HG03439 (cell line): Measurements from ENCODE around the gene MACROD2.
"Not testable (repeated sequence)": the region's sequence is repeated elsewhere in the genome, so short reads cannot be mapped to it uniquely, and the experiment has no call there.

ENCODE experiments used
- ATAC-seq: cut with Tn5 transposase; IDR thresholded peaks from one replicate; pipeline ENCODE4 v1.9.1; 2021; ENCODE audit warnings: mild to moderate bottlenecking, moderate library complexity; ENCODE audit not compliant: unreplicated experiment

MACROD2 gene

DNA sequence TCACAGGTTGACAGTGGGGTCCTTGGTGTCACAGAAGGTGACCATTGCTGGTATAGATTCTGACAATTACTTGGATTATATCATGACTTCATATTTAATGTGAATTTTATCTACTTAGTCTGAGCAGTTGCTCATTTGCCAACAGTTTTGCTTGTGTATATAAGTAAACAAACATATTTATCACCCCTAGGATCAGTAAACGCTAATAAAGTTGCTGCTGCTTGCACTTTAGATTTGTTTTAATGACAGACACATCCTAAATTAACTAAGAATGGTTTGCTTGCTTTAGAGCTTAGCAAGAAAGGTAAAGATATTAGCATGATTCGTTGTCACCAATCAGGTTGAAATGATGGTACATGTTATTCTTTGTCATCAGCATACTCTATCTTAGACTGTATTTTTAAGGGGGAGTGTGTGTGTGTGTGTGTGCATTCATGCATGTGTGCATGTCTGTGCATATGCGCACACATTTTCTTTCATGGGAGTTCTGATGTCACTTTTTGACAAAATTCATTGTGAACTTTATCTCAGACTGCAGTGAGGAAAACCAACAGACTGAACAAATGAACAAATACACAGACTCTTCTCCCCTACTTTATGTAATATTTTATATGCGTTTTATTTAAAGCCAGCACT, 1124.7 kb downstream of the MACROD2 start:
- ATAC-seq, result no peak

DNA sequence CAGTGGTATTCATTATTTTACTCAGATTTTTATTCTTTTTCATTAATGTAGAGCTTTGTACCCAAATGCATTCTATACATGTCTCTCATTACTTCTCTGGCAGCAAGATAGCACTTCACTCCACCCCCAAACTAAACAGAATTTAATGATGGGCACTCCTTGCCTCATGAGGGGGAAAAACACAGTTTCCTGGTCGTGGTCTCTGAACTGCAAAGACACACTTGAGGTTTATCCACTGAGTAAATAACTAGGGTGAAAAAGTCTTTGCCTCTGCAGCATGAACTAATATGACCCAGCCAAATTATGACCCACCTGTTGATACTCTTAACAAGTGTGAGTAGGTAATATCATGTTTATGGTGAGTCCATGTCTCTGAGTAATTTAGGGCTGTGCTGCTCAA, 1127.3 kb downstream of the MACROD2 start:
- ATAC-seq, result no peak

DNA sequence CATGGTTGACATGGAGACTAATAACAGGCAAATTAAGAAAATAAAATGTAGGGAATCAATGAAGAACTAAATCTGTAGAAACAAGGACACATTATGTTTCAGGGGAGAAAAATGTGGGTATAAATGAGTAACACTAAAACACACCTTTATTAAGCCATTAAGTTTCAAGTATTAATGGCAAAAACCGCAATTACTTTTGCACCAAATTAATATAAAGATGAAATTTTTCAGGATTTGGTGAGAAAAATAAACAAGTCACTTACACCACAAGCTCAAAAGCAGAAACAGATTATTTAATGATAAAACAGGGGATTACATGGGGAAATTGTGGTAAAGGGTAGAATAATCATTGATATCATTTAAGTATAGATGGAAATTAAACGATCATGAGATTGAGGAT, 1135.9 kb downstream of the MACROD2 start:
- ATAC-seq, result no peak

DNA sequence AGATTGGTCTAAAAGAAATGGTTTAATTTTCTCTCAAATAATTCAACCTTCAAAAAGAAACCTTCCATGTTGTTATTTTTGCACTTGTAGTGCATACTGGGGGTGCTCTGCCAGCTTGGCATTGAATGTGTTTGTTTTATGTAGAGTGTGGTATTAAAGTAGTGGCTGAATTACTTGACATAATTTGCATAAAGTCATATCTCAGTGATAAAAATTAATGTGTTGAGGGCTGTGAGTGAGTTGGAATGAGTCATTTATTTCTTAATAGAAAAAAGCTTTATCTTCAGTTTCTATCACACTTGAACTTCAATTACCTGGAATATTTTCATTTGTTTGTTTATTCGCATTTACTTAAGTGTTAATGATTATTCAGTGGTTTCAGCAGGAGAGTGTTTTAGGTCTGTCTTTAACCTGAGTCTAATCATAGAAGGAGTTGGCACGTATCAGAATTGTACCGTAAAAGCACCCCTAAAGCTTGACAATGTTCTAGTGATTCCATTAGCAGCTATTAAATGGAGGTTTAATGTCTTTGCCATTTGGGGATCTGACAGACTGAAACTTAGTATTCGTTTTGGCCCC, 1143.3 kb downstream of the MACROD2 start:
- no peak for ATAC-seq

DNA sequence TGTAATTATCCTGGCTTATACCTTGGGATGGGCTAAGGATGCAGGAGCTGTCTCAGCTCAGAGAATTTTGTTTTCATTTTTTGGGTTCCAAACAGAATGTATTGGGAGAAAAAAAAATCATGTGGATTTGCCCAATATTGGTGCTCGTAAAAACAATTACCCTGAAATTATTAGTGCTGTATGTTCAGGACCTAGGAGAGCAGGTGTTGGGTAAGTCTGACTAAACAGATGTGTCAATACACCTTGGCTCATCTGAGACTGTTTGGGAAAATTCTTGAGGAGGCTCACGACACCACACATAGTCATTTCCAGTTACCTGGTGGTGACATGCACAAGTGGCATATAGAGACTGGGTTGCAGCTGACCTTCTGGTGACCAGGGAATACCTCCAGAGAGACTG, 1144.2 kb downstream of the MACROD2 start:
- no peak for ATAC-seq

DNA sequence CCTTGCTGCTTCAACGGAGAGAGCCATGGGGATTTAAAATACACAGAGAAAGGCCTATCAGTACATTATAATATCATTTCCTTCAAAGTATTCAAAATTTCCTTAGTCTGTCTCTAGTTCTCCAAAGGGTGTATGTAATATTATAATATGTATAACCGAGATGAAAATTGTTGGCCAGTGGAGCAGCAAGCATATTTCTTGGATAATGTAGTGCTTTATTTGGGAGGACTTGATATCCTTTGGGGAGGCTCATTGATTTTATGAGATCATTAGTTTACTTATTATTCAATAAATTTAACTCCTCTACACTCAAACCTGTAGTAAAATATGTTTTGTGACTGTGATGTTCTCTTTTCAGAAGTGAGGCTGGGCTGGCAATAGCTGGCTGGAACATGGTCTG, 1145.0 kb downstream of the MACROD2 start:
- ATAC-seq, result no peak

DNA sequence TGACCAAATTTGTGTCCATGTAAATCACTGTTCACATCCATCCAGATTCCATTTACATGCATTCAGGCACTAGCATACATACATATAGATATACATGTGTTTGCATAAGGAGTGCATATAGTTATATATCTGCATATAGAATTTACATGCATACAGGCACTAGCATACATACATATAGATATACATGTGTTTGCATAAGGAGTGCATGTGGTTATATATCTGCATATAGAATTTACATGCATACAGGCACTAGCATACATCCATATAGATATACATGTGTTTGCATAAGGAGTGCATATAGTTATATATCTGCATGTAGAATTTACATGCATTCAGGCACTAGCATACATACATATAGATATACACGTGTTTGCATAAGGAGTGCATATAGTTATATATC, 1145.6 kb downstream of the MACROD2 start:
- not testable (repeated sequence) for ATAC-seq

DNA sequence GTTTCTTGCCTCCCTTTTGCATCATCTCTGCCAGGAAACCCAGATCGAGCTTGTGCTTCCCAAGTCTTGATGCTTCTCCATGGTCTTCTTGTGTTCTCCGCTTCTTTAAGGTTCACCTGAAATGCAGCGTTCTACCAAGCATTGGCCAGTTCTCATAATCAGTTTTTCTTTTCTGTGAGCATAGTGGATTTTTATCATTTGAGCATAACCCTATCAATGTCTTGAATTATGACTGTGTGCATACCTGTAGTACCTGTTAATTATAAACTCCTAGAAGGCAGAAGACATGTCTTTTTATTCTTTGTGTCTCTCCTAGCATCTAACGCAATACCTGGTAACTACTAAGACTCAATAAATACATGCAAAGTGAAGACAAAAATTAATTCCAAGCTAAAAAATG, 1146.5 kb downstream of the MACROD2 start:
- no peak for ATAC-seq

DNA sequence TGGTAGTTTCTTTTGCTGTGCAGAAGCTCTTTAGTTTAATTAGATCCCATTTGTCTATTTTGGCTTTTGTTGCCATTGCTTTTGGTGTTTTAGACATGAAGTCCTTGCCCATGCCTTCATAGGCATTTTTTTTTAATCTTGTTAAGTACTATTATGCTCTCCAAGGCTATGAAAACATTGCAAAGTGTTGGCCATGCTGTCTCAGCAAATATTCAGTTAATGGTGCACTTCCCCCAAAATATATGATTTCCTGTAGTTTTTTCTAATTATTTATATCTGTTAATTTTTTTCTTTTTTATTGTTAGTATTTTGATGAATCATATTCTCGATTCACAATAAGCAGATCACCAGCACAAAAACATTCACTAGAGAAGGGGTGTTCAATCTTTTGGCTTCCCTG, 1148.2 kb downstream of the MACROD2 start:
- ATAC-seq, result no peak

DNA sequence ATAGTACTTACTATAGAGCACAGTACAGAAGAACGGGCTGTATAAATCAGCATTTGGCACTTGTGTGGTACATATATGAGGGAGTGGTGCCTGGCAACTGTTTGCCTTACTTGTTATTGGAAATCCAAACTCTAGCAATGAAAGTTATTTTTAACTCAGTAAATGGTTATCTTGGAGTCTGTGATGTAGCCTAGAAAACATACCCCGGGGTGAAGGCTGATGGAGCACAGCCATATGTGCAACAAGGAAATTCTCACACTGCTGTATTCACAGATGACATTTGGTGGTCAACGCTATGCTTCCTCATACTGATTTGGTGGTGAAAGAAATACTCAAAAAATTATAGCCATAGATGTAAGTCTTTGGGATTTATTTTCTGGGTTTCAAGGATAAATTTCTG, 1149.6 kb downstream of the MACROD2 start:
- ATAC-seq, result no peak

DNA sequence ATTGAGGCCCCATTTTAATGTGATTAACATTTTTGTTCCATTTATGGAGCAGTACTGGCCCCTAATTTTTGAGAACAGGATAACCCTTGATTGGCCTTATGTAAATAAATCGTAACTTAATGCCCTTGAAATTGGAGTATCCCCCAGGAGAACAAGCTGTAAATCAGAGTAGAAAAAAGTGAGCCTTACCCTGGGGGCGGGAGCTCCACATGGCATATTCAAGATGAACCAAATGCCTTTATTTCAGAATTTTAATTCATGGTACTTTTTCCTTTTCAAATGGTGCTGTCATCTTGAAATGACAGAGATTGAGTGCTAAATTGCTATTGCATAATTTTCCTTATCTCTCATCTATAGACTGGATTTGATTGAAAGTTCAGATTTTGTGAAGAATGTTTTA, 1151.6 kb downstream of the MACROD2 start:
- no peak for ATAC-seq

DNA sequence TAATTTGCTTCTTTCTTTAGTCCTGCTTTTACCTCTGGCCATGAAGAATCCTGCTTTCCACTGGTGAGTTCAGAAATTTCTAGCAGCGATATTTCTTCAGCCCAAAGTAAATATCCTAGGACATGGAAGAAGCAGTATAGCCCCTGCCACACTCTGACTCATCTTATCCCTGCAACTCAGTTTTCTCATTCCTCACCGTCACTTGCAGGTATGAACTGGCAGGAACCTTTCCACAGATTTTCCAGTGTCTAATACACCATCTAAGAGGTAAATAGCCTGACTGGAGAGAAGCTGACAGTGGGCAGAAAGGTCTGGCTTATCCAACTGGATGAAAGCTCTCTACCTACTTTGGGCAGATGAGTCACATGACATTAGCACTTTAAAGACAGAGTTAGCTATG, 1158.8 kb downstream of the MACROD2 start:
- no peak for ATAC-seq

DNA sequence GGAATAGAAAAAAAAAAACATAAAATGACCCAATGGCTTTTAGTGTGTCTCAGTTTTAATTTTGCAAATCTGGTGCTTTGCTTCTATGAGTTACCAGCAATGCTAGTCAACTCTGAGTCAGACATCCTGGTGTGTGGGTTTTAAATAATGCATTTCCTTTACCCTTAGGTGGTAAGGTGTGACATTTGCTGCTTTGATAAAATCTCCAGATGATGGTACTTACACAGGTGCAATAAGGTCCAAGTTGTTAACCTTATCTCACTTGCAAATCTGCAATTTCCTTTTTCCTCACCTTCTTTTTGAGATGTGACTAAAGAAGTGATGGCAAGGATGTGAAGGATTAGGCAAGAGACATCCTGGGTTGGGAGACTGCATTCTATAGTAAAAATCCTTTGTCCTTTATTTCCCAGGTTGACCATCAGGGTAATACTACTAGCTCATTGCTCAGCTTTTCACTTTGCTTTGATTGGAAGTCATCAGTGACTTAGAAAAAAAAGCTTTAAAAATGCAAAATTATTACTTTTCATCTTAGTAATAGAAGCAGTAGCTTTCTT, 1160.6 kb downstream of the MACROD2 start:
- no peak for ATAC-seq

DNA sequence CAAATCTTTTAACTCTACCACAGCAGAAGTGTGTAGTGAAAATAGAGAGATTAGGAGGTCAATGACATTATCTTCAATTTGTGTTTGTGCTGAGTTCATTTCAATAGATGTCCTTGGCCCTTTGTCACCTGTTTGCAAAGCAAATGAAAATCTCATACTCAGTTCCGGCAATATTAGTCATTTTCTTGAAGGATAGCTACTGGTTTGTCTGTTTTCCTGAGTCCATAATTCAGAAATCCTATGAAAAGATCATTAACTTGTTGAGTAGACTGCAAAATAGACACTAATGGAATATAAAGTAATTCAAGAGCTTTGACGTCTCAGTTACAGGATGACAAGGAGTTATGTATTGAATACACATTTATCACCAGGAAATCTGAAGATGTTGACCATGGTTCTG, 1163.2 kb downstream of the MACROD2 start:
- ATAC-seq, result no peak

DNA sequence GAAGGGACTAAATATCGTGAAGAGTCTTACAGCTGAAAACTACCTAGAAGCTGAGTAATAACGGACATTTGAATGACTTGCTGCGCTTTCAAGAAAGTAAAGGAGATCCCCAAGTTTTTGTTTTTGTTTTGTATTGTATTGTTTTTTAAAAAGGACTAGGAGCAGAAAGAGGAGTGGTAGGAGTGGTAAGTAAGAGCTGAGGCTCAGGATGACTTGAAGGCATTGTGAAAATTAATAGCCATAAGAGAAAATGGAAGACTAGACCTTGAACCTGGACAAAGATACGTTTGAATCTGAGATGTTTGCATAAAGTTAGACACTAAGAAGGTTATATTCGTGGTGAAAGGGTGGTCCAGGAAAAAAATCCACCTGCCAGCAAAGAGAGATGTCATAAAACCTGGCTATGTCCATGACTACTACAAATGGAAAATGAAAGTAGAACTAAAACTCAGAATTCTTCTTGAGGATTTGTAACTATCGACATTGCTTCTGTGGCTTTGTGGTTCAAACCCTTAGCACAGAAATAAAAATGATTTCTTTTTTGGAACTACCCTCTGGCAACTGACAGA, 1166.8 kb downstream of the MACROD2 start:
- peak; percentile 61 for ATAC-seq

DNA sequence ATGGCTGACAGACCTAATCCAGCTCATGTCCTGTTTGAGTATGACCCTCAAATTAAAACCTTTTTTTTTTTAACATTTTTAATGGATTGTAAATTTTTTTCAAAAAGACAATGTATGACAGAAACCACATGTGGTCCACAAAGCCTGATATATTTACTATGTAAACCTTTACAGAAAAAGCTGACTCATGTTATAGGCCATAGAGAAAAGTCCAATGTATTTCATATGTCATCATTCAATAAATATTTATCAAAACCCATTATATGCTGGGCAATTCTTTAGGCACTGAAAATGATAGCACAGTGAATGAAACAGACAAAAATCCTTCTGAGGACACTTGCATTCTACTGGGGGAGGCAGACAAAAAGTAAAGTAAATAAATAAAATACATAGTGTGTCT, 1168.3 kb downstream of the MACROD2 start:
- no peak for ATAC-seq

DNA sequence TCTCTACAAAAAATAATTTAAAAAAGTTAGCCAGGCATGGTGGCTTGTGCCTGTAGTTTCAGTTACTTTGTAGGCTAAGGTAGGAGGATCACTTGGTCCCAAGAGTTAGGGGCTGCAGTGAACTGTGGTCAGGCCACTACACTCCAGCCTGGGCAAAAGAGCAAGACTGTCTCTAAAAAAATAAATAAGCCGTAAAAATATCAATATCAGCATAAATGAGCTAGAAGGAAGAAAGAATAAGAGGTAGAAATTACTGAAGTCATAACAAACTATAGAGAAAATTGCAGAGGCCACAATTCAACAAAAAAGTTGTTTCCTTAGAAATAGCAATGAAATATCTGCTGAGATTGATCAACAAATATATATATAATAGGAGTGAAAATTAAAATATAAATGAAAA, 1169.4 kb downstream of the MACROD2 start:
- ATAC-seq, result no peak

DNA sequence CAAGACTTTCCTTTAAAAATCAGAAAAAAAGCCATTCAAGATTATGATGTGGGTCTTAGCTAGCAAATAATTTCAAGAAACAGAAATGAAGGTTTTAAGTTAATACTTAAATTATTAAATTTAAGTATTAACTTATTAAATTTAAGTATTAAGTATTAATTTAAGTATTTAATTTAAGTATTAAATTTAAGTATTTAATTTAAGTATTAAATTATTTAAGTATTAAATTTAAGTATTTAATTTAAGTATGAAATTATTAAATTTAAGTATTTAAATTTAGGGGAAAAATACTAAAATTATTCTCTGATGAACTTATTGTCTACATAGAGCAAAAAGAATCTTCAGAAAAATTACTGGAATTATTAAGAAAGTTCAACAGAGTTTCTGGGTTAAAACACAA, 1171.4 kb downstream of the MACROD2 start:
- ATAC-seq, result no peak

DNA sequence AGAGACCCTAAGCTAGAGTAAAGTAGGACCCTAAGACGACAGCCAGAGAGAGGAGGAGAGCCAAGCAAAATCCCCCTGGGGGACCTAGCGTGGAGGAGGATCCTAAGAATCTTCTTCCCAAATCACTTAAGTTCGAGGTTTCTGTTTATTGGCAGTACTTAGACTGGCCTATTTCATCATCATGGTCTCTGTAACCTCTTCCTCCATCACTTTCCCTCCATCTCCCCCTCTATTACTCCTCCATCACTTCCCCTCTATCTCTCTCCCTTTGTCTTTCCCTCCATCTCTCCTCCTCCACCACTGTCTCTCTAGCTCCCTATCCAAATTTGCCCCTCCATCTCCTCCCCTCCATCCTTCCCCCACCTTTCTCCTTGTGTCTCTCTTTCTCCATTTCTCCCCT, 1175.7 kb downstream of the MACROD2 start:
- no peak for ATAC-seq

DNA sequence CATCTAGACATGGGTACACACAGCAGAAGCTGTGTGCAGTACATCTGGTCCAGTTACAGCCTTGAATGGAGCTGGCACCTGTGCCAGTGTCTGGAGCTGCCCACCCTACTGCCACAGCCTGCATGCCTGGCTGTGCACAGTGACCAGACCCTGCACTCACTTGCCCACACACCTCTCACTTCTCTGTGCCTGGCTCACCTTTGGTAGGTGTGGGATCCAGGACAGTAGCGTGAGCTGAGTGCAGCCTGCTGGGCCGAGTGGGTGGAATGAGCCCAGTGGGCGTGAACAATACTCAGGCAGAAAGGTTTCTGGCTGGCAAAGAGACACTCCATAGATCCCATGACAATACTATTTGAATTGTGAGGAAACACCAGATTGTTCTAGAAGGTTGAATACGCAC, 1181.6 kb downstream of the MACROD2 start:
- no peak for ATAC-seq

DNA sequence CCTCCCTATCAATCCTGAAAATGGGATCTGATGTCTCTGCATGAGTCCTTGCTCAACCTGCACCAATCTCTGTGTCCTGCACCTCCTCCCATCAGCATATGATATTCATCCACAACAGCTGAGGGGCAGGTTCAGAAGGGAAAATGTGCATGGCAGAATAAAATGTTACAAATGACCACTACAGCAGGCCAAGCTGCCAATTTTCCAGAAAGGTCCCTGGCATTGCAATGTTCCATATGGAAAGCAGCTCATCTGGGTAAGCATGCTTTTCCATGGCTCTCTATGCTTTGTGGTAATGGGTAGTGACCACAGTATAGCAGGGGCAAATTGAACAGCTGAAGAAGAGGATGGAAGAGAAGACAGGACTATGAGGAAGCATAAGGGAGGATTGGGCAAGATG, 1183.3 kb downstream of the MACROD2 start:
- ATAC-seq, result no peak

DNA sequence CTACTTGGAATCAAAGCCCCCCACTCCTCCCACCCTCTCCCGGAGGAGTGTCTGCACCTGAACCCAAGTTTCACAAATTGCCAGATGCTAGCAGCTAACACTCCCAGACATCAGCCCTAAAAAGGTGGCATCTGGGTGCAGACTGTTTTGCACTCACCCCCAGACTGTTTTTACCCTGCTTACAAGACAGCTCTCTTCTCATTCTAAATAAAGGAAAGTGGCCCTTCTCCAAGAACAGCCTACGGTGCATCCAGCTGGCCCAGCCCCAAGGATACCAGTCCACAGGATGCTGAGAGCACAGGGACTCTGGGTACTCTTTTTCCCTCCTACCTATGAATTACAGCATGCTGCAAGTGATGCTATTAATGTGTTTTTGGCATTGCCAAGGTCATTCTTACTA, 1184.1 kb downstream of the MACROD2 start:
- ATAC-seq, result no peak

DNA sequence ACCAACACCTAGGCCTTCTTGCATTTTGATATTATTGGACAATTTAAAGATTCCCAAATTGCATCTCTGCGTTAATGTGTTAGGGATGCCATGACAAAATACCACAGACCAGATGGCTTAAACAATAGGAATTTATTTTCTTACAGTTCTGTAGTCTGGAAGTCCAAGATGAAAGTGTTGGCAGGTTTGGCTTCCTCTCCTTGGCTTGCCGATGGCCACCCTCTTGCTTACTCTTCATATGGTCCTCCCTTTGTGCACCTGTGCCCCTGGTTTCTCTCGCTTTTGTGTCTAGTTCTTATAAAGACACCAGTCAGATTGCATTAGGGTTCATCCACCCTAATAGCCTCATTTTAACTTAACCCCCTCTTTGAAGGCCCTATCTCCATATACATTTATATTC, 1184.5 kb downstream of the MACROD2 start:
- ATAC-seq, result no peak
